Left kidney (tissue), 8 donors: ENCODE data around the gene ERICH6. TPM values are rescaled to one million over a fixed set of nuclear protein-coding genes. Genes with fewer than 3 reads are reported as not detected.

ENCODE experiments used
- DNase-seq: peaks from one replicate; pipeline ENCODE4 v3.0.0-alpha.2; 2013
- long read RNA-seq, 8 donors: transcript quantifications; one replicate each; lab custom pipeline, GENCODE V29; 2026
- polyA plus RNA-seq: library from polyadenylated mRNA; unstranded; fragments of 120-200 nt; gene quantifications from one replicate; pipeline ENCODE4 v1.2.1, GENCODE V29; 2013; ENCODE audit not compliant: insufficient read length

ERICH6 gene
- polyA plus RNA-seq, result 1.0 TPM
- long read RNA-seq, donor 1, result 0 reads
- long read RNA-seq, donor 2, result 0 reads
- long read RNA-seq, donor 3, result 0 reads
- long read RNA-seq, donor 4, result 0 reads
- long read RNA-seq, donor 5, result 0 reads
- long read RNA-seq, donor 6, result 0 reads
- long read RNA-seq, donor 7, result 0 reads
- long read RNA-seq, donor 8, result 0 reads

GRCh38 chr3:150703756-150704344, at the start of gene ERICH6:
Gene ERICH6, minus strand, starts transcription at chr3:150703920. Its CDS starts 22 bp downstream, at chr3:150703898.
- peak; percentile 91 for DNase-seq

- no peak for DNase-seq
Measured at GRCh38 chr3:150751781-150752263, 48.1 kb upstream of the ERICH6 start.

- no peak for DNase-seq
Measured at GRCh38 chr3:150749255-150749654, 45.5 kb upstream of the ERICH6 start.

DNA sequence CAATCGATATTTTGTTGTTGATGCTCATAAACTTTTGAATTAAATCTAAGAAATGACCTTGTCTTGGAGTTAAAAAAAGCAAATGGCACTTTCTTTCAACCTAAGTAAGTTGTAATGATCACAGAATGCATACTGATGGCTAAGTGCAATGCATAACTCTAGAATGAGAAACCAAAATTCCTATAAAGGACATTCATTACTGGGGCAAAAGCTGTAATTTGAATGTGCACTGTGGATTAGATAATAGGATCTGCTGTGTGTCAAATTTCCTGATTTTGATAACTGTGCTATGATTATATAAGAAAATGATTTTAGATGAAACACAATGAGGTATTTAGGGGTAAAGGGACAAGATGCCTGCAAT, 44.9 kb upstream of the ERICH6 start:
- DNase-seq, result no peak

DNA sequence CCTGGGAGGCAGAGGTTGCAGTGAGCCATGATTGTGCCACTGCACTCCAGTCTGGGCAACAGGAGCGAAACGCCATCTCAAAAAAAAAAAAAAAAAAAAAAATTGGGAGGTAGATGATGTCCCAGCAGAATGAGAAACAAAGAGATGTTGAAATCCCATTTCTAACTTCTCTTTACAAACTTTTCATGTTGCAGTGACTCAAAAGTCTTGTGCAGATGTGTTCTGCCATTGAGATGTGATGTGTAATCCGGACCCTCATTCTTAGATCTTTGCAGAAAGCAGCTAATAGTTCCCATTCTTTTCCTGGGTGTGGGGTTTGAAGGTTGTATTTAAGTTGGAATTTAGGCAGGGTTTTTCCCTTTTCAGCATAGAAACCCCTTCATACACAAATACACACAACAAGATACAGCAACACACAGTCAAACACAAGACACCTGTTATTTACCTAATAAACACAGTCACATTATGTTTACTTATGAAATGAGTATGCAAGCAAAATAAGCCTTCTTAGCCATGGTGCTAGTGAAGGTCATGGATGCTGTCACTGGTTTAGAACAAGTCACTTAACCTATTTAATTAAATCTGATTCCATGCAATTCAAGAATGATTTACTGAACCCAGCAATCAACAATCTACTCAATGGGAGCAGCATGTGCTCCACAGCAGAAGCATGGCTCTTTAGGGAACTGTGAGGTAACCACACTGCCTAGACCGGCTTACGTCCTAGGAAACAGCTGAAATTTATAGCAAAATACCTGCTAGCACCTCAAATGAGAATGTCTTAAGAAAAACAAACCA, 44.4 kb upstream of the ERICH6 start:
- no peak for DNase-seq

- no peak for DNase-seq
Measured at GRCh38 chr3:150746791-150747590, 43.3 kb upstream of the ERICH6 start.

GRCh38 chr3:150745832-150746231, 42.1 kb upstream of the ERICH6 start:
- no peak for DNase-seq

GRCh38 chr3:150744919-150745211, 41.1 kb upstream of the ERICH6 start:
- DNase-seq, result no peak

GRCh38 chr3:150744041-150744918, 40.6 kb upstream of the ERICH6 start:
- no peak for DNase-seq

DNA sequence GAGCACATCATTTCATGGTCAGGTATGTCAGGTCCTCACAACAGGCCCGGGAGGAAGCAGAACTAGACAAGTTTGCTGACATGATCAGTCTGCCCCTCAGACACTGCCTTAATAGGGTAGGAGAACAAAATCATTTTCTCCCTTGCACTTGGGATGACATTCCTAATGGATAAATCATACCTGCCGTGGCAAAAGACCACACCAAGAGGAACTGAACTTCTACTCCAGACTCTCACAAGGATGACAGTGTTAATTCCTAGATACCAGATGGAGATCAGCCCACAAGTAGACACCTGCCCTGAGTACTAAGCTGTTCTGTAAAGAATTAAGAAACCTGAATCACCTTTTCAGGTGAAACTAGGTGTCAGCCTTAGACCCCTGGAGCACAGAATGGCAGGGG, 39.8 kb upstream of the ERICH6 start:
- DNase-seq, result no peak

DNA sequence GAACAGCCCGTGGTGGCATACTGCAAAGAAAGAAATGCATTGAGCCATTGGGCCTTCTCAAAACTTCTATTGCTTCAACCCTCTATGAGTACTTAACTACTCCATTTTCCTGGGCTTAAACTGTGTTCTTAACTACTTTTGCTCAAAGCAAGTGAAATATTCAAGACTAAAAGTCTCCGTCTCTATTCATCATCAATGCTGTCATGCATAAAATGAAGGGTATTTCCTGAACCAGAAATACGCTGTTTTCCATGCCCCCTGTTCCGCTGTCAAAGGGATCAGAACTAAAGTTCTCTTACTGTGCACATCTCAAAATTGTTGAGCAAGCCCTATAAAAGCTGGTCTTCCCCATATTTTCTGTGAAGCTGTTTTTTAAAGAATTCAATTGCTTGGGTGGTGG, 39.0 kb upstream of the ERICH6 start:
- no peak for DNase-seq

DNA sequence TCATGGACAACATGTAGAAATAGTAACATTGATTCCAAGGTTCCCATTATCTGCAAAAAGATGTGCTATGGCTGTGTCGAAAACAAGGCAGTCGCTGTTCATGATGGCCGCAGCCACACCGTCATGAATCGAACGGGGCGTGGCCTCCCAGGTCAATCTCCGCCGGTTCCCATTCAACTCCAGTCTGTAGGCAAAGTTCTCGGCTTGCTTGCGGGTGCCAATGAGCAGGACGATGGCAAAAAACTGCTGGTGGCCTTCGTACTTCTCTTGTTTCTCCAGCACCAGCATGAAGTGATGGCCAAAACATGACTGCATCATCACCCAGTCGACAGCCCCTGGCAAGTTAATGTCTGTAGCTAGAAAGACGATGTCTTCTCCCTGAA, 38.4 kb upstream of the ERICH6 start:
- DNase-seq, result no peak

- no peak for DNase-seq
Measured at GRCh38 chr3:150741497-150742140, 37.9 kb upstream of the ERICH6 start.

GRCh38 chr3:150740733-150741496, 37.2 kb upstream of the ERICH6 start:
- DNase-seq, result no peak

DNA sequence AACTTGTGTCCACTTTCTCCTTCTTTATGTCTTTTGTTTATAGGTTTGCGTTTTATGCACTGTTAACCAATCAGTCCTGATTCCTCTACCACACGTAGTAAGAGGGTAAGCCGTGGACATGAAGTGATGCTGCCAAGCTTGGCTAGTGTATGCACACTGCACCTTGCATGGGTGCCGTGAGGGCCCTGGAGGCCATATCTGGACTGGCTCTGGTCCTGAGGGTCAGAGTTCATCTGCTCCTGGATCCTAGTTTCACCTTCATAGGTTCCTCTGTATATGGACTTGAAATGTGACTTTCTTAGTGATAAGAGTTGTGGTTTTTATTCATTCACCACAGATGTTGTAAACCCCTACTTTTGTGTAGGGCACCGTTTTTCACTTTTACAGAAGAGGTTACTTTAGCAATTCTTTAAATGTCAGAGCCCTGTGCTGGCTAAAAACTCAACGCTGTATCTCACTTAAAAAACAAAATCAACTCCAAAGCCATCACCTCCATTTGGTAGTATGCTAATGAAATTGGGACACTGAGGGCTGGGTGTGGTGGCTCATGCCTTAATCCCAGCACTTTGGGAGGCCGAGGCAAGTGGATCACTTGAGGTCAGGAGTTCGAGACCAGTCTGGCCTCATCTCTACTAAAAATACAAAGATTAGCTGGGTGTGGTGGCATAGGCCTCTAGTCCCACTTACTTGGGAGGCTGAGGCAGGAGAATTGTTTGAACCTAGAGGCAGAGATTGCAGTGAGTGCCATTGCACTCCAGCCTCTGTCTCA, 36.3 kb upstream of the ERICH6 start:
- no peak for DNase-seq

DNA sequence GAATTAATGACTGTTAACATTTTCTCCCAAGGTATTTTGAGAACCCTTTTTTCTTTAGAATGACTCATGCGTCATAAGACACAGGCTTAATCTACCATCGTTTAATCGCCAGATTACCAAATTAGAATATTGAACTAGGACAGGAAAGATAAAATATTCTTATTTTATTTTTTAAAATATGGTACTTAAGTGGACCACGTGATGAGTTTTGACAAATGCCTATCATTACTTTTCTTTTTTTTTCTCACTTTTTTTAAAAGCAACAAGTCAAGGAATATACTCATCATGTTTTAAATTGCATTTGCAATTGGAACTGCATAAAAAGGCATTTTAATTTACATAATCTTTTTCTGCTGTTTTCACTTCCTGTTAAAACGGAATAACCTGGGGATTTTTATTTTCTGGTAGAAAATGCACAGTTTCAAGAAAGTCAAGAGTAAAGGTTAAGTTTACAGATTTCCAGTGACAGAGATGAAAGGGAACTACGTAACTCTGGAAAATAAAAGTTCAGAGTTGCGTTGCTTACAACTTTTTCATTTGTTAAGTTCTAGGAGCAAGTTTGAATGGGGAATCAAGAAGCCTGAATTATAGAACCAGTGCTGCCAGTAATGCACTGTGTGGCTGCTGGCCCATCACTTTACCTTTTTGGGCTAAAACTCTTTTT, 35.6 kb upstream of the ERICH6 start:
- no peak for DNase-seq

GRCh38 chr3:150738688-150739087, 35.0 kb upstream of the ERICH6 start:
- DNase-seq, result no peak

DNA sequence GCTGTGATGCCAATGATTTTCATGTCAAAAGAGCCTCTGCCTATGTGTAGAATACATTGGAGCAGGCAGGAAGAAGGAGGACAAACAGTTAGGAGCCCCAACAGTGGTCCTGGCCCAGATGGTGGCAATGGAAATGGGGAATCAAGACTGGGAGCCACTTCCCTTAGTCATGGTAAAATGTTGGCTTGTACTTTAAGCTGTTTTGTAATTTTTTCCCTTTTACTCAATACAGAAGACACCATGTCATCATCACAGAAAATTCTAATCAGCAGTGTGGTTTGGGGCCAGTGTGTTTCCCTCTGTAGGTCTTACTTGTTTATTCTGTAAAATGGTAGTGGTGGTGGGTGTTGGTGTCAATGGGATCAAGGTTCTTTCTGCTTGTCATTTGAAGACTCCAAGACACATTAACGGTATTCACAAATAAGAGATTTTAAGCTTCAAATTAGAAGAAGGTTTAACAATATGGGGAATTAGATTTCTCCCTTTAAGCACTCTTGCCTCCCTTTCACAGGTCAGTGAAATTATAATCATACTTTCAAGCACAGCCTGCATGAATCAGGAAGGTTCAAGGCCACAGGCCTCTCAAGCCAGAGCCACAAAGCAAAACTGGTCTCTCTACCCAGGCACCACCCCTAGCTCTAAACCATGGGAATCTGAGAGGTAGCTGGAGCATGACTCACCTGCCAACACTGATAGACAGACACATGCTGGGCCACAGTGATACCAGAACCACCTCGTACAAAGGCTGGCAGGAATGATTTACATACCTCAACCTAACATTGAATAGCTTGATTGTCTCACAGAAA, 34.4 kb upstream of the ERICH6 start:
- no peak for DNase-seq
